Mammary epithelial cell (primary cell): ENCODE results near the gene TMEM135.
"Not testable (repeated sequence)": the region's sequence is repeated elsewhere in the genome, so short reads cannot be mapped to it uniquely, and the experiment has no call there.

Source experiments
- CTCF ChIP-seq, 2 donors: IDR thresholded peaks in 1 of 2; conservative IDR thresholded peaks in 1 of 2; 2 replicates each; pipeline ENCODE4 v1.5.1; 2011 to 2012; ENCODE audit warnings: inconsistent platforms in 2 of 2, low read length in 2 of 2, mild to moderate bottlenecking in 2 of 2, control low read depth in 1 of 2, low read depth in 1 of 2; ENCODE audit not compliant: insufficient read depth in 1 of 2; ENCODE audit errors: extremely low read depth in 1 of 2
- EZH2 ChIP-seq: IDR thresholded peaks from 2 replicates; pipeline ENCODE4 v1.6.1; 2012; ENCODE audit warnings: low read length, inconsistent platforms, borderline replicate concordance

GRCh38 chr11:87107379-87107778 is 69.6 kb downstream of the TMEM135 start:
- TF ChIP-seq CTCF (conservative IDR thresholded peaks at IDR 0.05 in 1 of 2, IDR thresholded peaks at IDR 0.05 in 1 of 2; ENCODE audit: extremely low read depth in 1 of 2, insufficient read depth in 1 of 2, low read depth in 1 of 2, low read length in 2 of 2); EZH2: not testable (repeated sequence)
